GM12878 (cell line): Measurements from ENCODE around the gene MACROD2. TPM values are rescaled to one million over a fixed set of nuclear protein-coding genes. Genes with fewer than 3 reads are reported as not detected.

Experiments used
- ATAC-seq: fragments of 200-7000 bp; cut with Tn5 transposase; 3 replicates; pipeline ENCODE4 v1.9.1; 2020; ENCODE audit warnings: mild to moderate bottlenecking, moderate library complexity
- BruUV-seq: library from RNA; stranded (reverse); fragments of 400-500 nt; replicated peaks from 2 replicates; lab custom pipeline; 2021; lab: Mats Ljungman, UMichigan
- CTCF ChIA-PET: fragments of 300-600 bp; sonication (Branson Sonifier 250); formaldehyde crosslinking; extraction: SDS; loops from one replicate; lab custom pipeline; 2021; ENCODE audit warnings: inconsistent platforms; lab: Yijun Ruan, JAX
- POLR2A ChIA-PET: fragments of 350-600 bp; formaldehyde crosslinking; extraction: SDS; loops from one replicate; lab custom pipeline; 2021; ENCODE audit warnings: inconsistent platforms; lab: Charles Lee
- RAD21 ChIA-PET: fragments of 300-600 bp; sonication (Branson Sonifier 250); formaldehyde crosslinking; loops from one replicate; lab custom pipeline; 2023; ENCODE audit warnings: antibody characterized with exemption; ENCODE audit not compliant: unreplicated experiment; lab: Charles Lee
- SMC1A ChIA-PET: fragments of 300-600 bp; sonication (Branson Sonifier 250); formaldehyde crosslinking; loops from one replicate; lab custom pipeline; 2023; ENCODE audit not compliant: unreplicated experiment, uncharacterized antibody; lab: Charles Lee
- DNase-seq: peaks from one replicate; pipeline ENCODE4 v3.0.0-alpha.2; 2011; ENCODE audit warnings: low read depth, low spot score
- FAIRE-seq: peaks from 3 replicates; lab custom pipeline; 2011; peaks lifted over from hg19 to GRCh38; lab: Jason Lieb, UNC
- H2AFZ ChIP-seq: 2 replicates; pipeline ENCODE4 v1.6.0; 2011; ENCODE audit warnings: low read depth, low read length, control low read depth; ENCODE audit not compliant: control insufficient read depth
- H3K27ac ChIP-seq: 2 replicates; pipeline ENCODE4 v1.5.1; 2011; ENCODE audit warnings: control low read depth; ENCODE audit not compliant: control insufficient read depth, insufficient read depth
- H3K27me3 ChIP-seq, 2 experiments: replicated peaks in 1 of 2; 2 replicates each; pipeline versions ENCODE4 v1.6.0 to v1.6.1; 2011; ENCODE audit warnings: low read length in 1 of 2; ENCODE audit not compliant: control insufficient read depth in 2 of 2, insufficient read depth in 2 of 2
- H3K36me3 ChIP-seq, 2 experiments: 2 replicates each; pipeline ENCODE4 v1.5.1; 2011; ENCODE audit warnings: low read length in 1 of 2; ENCODE audit not compliant: control insufficient read depth in 2 of 2, insufficient read depth in 2 of 2
- H3K4me1 ChIP-seq: 2 replicates; pipeline ENCODE4 v1.6.1; 2011; ENCODE audit warnings: mild to moderate bottlenecking, low read length, moderate library complexity, mixed read lengths; ENCODE audit not compliant: control insufficient read depth, insufficient read depth
- H3K4me2 ChIP-seq: 2 replicates; pipeline ENCODE4 v1.6.0; 2011; ENCODE audit warnings: control low read depth; ENCODE audit not compliant: control insufficient read depth, insufficient read depth
- H3K4me3 ChIP-seq: fragments of 200-600 bp; sonication (generic); 2 replicates; pipeline ENCODE4 v1.5.1; 2016
- H3K79me2 ChIP-seq: 2 replicates; pipeline ENCODE4 v1.6.0; 2011; ENCODE audit warnings: low read length; ENCODE audit not compliant: control insufficient read depth, insufficient read depth
- H3K9ac ChIP-seq: 2 replicates; pipeline ENCODE4 v1.8.0; 2011; ENCODE audit warnings: low read length, control low read depth, mixed read lengths; ENCODE audit not compliant: control insufficient read depth, insufficient read depth
- H3K9me3 ChIP-seq: replicated peaks from 3 replicates; pipeline ENCODE4 v1.5.1; 2011; ENCODE audit warnings: mild to moderate bottlenecking, low read length; ENCODE audit not compliant: control insufficient read depth, insufficient read depth
- H4K20me1 ChIP-seq: 2 replicates; pipeline ENCODE4 v1.6.0; 2011; ENCODE audit not compliant: control insufficient read depth, insufficient read depth
- ATF2 ChIP-seq: IDR thresholded peaks from 2 replicates; pipeline ENCODE4 v1.6.1; 2012; ENCODE audit warnings: low read length, inconsistent platforms
- ATF3 ChIP-seq: IDR thresholded peaks from 2 replicates; pipeline ENCODE4 v1.6.1; 2011; ENCODE audit warnings: low read depth, mild to moderate bottlenecking, low read length, moderate library complexity, borderline replicate concordance; ENCODE audit errors: extremely low read depth
- BACH1 ChIP-seq: fragments of 450-650 bp; IDR thresholded peaks from 2 replicates; pipeline ENCODE4 v1.6.1; 2017; ENCODE audit warnings: mild to moderate bottlenecking, borderline replicate concordance
- KLF5 ChIP-seq: fragments of 450-650 bp; IDR thresholded peaks from 2 replicates; pipeline ENCODE4 v1.6.1; 2014; ENCODE audit warnings: mild to moderate bottlenecking; ENCODE audit not compliant: partially characterized antibody
- LARP7 ChIP-seq: fragments of 450-650 bp; IDR thresholded peaks from 2 replicates; pipeline ENCODE4 v1.6.1; 2017; ENCODE audit warnings: mild to moderate bottlenecking
- MXI1 ChIP-seq: fragments of 150-350 bp; IDR thresholded peaks from 2 replicates; pipeline ENCODE4 v1.6.1; 2011; ENCODE audit warnings: low read depth, mild to moderate bottlenecking, inconsistent platforms, low read length, improper control_type of control experiment
- NR2C2 ChIP-seq: IDR thresholded peaks from 2 replicates; pipeline ENCODE4 v1.6.1; 2011; ENCODE audit warnings: borderline replicate concordance, low read depth; ENCODE audit not compliant: control insufficient read depth, insufficient read length
- POLR2AphosphoS5 ChIP-seq: IDR thresholded peaks from 2 replicates; pipeline ENCODE4 v1.6.1; 2011; ENCODE audit warnings: mild to moderate bottlenecking, low read length, inconsistent platforms
- RCOR1 ChIP-seq: conservative IDR thresholded peaks from 2 replicates; pipeline ENCODE4 v1.6.1; 2012; ENCODE audit warnings: low read depth, low read length, improper control_type of control experiment
- RELA ChIP-seq: fragments of 450-650 bp; IDR thresholded peaks from 2 replicates; pipeline ENCODE4 v1.8.0; 2014; ENCODE audit warnings: borderline replicate concordance; ENCODE audit not compliant: partially characterized antibody
- RFX5 ChIP-seq: IDR thresholded peaks from 2 replicates; pipeline ENCODE4 v1.6.1; 2011; ENCODE audit warnings: low read depth, low read length, improper control_type of control experiment
- USF2 ChIP-seq: IDR thresholded peaks from 2 replicates; pipeline ENCODE4 v1.6.1; 2011; ENCODE audit warnings: low read depth, low read length, improper control_type of control experiment, borderline replicate concordance
- WGBS: methylation state at CpG from one replicate; pipeline ENCODE4 v1.1.6; 2016; ENCODE audit warnings: low lambda C conversion rate; ENCODE audit not compliant: insufficient replicate concordance, insufficient coverage; ENCODE audit errors: missing lambda C conversion rate; 5-methylcytosine and 5-hydroxymethylcytosine counted together
- in situ Hi-C: fragments of 300-500 bp; cut with MboI; formaldehyde crosslinking; loops from 9 replicates; pipeline ENCODE4 v1.14.3; 2018; ENCODE audit warnings: mixed read lengths
- intact Hi-C: fragments of 100-400 bp; cut with micrococcal nuclease; formaldehyde crosslinking; loops from one replicate; pipeline ENCODE4 v1.14.2; 2022; ENCODE audit not compliant: unreplicated experiment
- polyA plus RNA-seq, 11 experiments: library from polyadenylated mRNA; depleted of rRNA in 4 of 11; unstranded in 6 of 11; stranded (reverse) in 5 of 11; fragments of >200 nt; fragmentation: Nextera tagmentation in 4 of 11; fragmentation: Illumina TruSeq in 1 of 11; extraction: Ambion mirVana in 4 of 11; extraction: Trizol in 1 of 11; gene quantifications; 1 replicate in 1 of 11; 2 replicates in 10 of 11; pipeline versions ENCODE4 v1.2.1 to v1.2.3, GENCODE V29; 2011 to 2016; ENCODE audit warnings: inconsistent platforms in 2 of 11, missing spikeins in 2 of 11, low read depth in 1 of 11
- total RNA-seq, 4 experiments: library from RNA; depleted of rRNA in 3 of 4; stranded (reverse); fragments of >200 nt in 3 of 4; fragmentation: Illumina TruSeq in 1 of 4; extraction: Trizol in 1 of 4; gene quantifications; 2 replicates each; pipeline versions ENCODE4 v1.2.1 to v1.2.3, GENCODE V29; 2013 to 2021

The MACROD2 gene
- total and polyA plus RNA-seq, 10 of the 15 experiments (the other 5 are each of a cell fraction or from before 2014, with no cell fraction given) = 1.1 to 21.5 (median 2.2) TPM

GRCh38 chr20:15567219-15567618, 1571.9 kb downstream of the MACROD2 start:
- no peaks in the 10 kb centered on the region for H3K36me3 ChIP-seq
- no peak for FAIRE-seq
- no peak overlapping the region for H3K4me3 ChIP-seq
- no peak for ATAC-seq
- no peak overlapping the region for H3K9ac ChIP-seq
- intact Hi-C loops = no loop called here
- no peaks in the 10 kb centered on the region for H4K20me1 ChIP-seq
- no peak for DNase-seq
- ChIA-PET SMC1A (no interaction called here), POLR2A (no interaction called here), RAD21 (no interaction called here), CTCF (no interaction called here)
- WGBS = 74% methylated on average over 4 of the region's 4 CpGs
- TF ChIP-seq KLF5 (no peak), USF2 (no peak), RFX5 (no peak), NR2C2 (no peak), POLR2AphosphoS5 (no peak), MXI1 (no peak), LARP7 (no peak), RELA (no peak), RCOR1 (no peak), ATF3 (no peak), BACH1 (no peak), ATF2 (no peak)
- no TSS peak for BruUV-seq
- in situ Hi-C loops = no loop called here
- H3K27me3 ChIP-seq = no peaks in the 10 kb centered on the region
- H3K4me1 ChIP-seq = 0 out of 2 replicates have a peak, but pooled peaks cover 4% of the 10 kb centered on the region
- H3K9me3 ChIP-seq = no peaks in the 10 kb centered on the region
- H2AFZ ChIP-seq = no peak overlapping the region
- no peaks in the 10 kb centered on the region for H3K79me2 ChIP-seq
- no peak overlapping the region for H3K4me2 ChIP-seq
- H3K27ac ChIP-seq = no peak overlapping the region
